Kidney (tissue), 14 donors: Measurements from ENCODE around the gene MITF. TPM values are rescaled to one million over a fixed set of nuclear protein-coding genes. Genes with fewer than 3 reads are reported as not detected.

Experiments used
- DNase-seq, 5 donors: peaks; one replicate each; pipeline ENCODE4 v3.0.0-alpha.2; 2013 to 2020
- FAIRE-seq: peaks from 2 replicates; lab custom pipeline; 2012; peaks lifted over from hg19 to GRCh38; lab: Jason Lieb, UNC
- H3K27ac ChIP-seq, 2 donors: one replicate each; pipeline ENCODE4 v1.7.0; 2013; ENCODE audit warnings: low read depth in 2 of 2, low read length in 2 of 2, inconsistent platforms in 1 of 2
- H3K27me3 ChIP-seq: one replicate; pipeline ENCODE4 v1.7.1; 2013; ENCODE audit warnings: low read length, inconsistent platforms; ENCODE audit not compliant: control insufficient read depth, insufficient read depth
- H3K36me3 ChIP-seq, 3 donors: one replicate each; pipeline versions ENCODE4 v1.7.0 to v1.7.1; 2013; ENCODE audit warnings: low read length in 3 of 3, control low read depth in 1 of 3, inconsistent platforms in 1 of 3; ENCODE audit not compliant: insufficient read depth in 3 of 3, control insufficient read depth in 2 of 3
- H3K4me1 ChIP-seq, 3 donors: one replicate each; pipeline versions ENCODE4 v1.7.0 to v1.7.1; 2013; ENCODE audit warnings: low read length in 3 of 3, inconsistent platforms in 1 of 3, low read depth in 1 of 3; ENCODE audit not compliant: control insufficient read depth in 2 of 3, insufficient read depth in 2 of 3
- H3K4me3 ChIP-seq, 3 donors: one replicate each; pipeline versions ENCODE4 v1.7.0 to v1.8.1; 2013; ENCODE audit warnings: low read length in 3 of 3, control low read depth in 1 of 3, inconsistent platforms in 1 of 3
- H3K9ac ChIP-seq, 3 donors: one replicate each; pipeline versions ENCODE4 v1.7.0 to v1.7.1; 2013; ENCODE audit warnings: low read length in 3 of 3, control low read depth in 1 of 3, inconsistent platforms in 1 of 3
- H3K9me3 ChIP-seq, 3 donors: one replicate each; pipeline versions ENCODE4 v1.7.0 to v1.7.1; 2013; ENCODE audit warnings: low read length in 3 of 3, control low read depth in 1 of 3, inconsistent platforms in 1 of 3; ENCODE audit not compliant: control insufficient read depth in 2 of 3, insufficient read depth in 1 of 3
- CTCF ChIP-seq: IDR thresholded peaks from 3 replicates; pipeline ENCODE4 v1.5.1; 2012; ENCODE audit warnings: mild to moderate bottlenecking, moderate library complexity, borderline replicate concordance; ENCODE audit not compliant: insufficient read depth; ENCODE audit errors: extremely low read depth
- intact Hi-C: fragments of 100-400 bp; cut with DNase I; formaldehyde crosslinking; loops from one replicate; pipeline ENCODE4 v1.11.1; 2022
- polyA plus RNA-seq: library from polyadenylated mRNA; stranded (reverse); fragments of 350-450 nt; fragmentation: Illumina TruSeq; extraction: RNeasy Lipid Tissue Mini Kit (QIAGEN cat#74804); gene quantifications from one replicate; pipeline ENCODE4 v1.2.3, GENCODE V29; 2014; ENCODE audit warnings: low read depth, low replicate concordance; ENCODE audit not compliant: insufficient read depth
- total RNA-seq: library from RNA; stranded (reverse); fragmentation: NEBNext Ultra II Directional; extraction: Animal tissue kit (Norgen Biotek cat#: 25700); gene quantifications from one replicate; pipeline ENCODE4 v1.2.1, GENCODE V29; 2021
- donor health status: control.
- donor health status: control.
- donor health status: control.
- donor health status: control.
- donor health status: control.
- donor health status: DM: yes; HTN: yes; CAD: no.
- donor health status: Normal renal cell carcinoma (clear cell type).

Gene MITF
- total and polyA plus RNA-seq, 2 donors from 2014 or later, result 14.1 to 52.6 TPM

- DNase-seq, result no peak
- Histone ChIP-seq H3K27ac (no peak overlapping the region), H3K4me3 (no peak overlapping the region), H3K9me3 (no peaks in the 10 kb centered on the region), H3K27me3 (no peaks in the 10 kb centered on the region), H3K9ac (no peak overlapping the region), H3K36me3 (no peaks in the 10 kb centered on the region), H3K4me1 (no peaks in the 10 kb centered on the region)
- FAIRE-seq, result no peak
- no peak for TF ChIP-seq CTCF
- intact Hi-C loops, result no loop called here
Measured at GRCh38 chr3:69731080-69731479, 8.2 kb upstream of the MITF start.

- H3K36me3 ChIP-seq, result no peaks in the 10 kb centered on the region
- H3K27me3 ChIP-seq, result no peaks in the 10 kb centered on the region
- no peak overlapping the region for H3K4me3 ChIP-seq
- peaks cover 0 to 6% (median 0%) of the 10 kb centered on the region in 3 donors for H3K4me1 ChIP-seq
- no peak overlapping the region for H3K9ac ChIP-seq
- DNase-seq (no peak), FAIRE-seq (no peak)
- intact Hi-C loops, result no loop called here
- no peaks in the 10 kb centered on the region for H3K9me3 ChIP-seq
- TF ChIP-seq CTCF, result no peak
- no peak overlapping the region for H3K27ac ChIP-seq
Measured at GRCh38 chr3:69735893-69736292, 3.4 kb upstream of the MITF start.

- FAIRE-seq (no peak), DNase-seq (no peak)
- Histone ChIP-seq H3K27me3 (no peaks in the 10 kb centered on the region), H3K4me3 (no peak overlapping the region), H3K4me1 (peaks cover 0 to 8% (median 0%) of the 10 kb centered on the region in 3 donors), H3K9me3 (no peaks in the 10 kb centered on the region), H3K27ac (no peak overlapping the region), H3K9ac (no peak overlapping the region), H3K36me3 (no peaks in the 10 kb centered on the region)
- no peak for TF ChIP-seq CTCF
- intact Hi-C loops, result no loop called here
Measured at GRCh38 chr3:69737392-69737791, 1.9 kb upstream of the MITF start.

- TF ChIP-seq CTCF, result no peak
- Histone ChIP-seq H3K4me1 (peaks cover 0 to 8% (median 0%) of the 10 kb centered on the region in 3 donors), H3K9ac (peak overlapping the region; percentile 13 to 89 (median 29)), H3K4me3 (peak overlapping the region; percentile 88 to 95 (median 88)), H3K36me3 (no peaks in the 10 kb centered on the region), H3K9me3 (no peaks in the 10 kb centered on the region), H3K27me3 (no peaks in the 10 kb centered on the region), H3K27ac (peak overlapping the region in 1 of 2 donors; percentile 34)
- intact Hi-C loops, result no loop called here
- DNase-seq (peak in 2 of 5 donors; percentile 35 to 50), FAIRE-seq (no peak)
Measured at GRCh38 chr3:69738315-69738714, 949 bp upstream of the MITF start.
